D721Med (cell line): ENCODE results near the gene ZNF407.

Source experiments
- DNase-seq: peaks from one replicate; pipeline ENCODE4 v3.0.0; 2011; ENCODE audit warnings: low spot score; ENCODE audit not compliant: insufficient read length
- FAIRE-seq: peaks from 2 replicates; lab custom pipeline; 2011; peaks lifted over from hg19 to GRCh38; lab: Jason Lieb, UNC
- CTCF ChIP-seq: IDR thresholded peaks from 2 replicates; pipeline ENCODE4 v1.5.1; 2012; ENCODE audit warnings: mild to moderate bottlenecking, control low read depth; ENCODE audit not compliant: insufficient read depth; ENCODE audit errors: missing control alignments

Gene ZNF407

GRCh38 chr18:74975001-74975400 is 377.3 kb downstream of the ZNF407 start:
- peak; percentile 99 for FAIRE-seq
- TF ChIP-seq CTCF = no peak
- DNase-seq = no peak

DNA sequence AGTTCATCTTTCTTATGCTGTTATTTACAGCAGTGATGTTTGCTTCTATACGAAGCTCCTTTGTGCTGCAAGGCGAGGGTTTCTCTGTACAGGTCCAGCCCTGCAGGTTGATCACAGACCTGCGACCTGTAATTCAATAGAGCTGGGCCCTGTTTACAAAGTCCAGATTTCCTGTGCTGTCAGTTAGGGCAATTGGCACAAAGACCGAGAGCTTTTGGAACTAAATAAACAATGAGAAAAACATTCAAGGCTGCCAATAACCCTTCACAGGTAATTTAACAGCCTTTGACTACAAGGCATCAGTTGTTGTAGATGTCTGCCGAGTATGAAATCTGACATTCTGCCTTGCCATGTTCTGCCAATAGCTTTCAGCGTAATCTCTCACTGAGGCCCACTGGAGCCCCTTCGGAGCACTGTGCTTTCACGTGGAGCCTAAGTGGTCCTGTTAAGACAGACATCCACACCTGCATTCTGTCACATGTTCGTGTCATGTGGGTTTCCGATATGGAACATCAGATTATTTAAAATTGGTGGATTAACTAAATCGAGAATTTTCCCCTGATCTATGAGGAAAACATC is 378.8 kb downstream of the ZNF407 start:
- no peak for TF ChIP-seq CTCF
- FAIRE-seq (no peak), DNase-seq (no peak)

- DNase-seq = no peak
- TF ChIP-seq CTCF = no peak
- no peak for FAIRE-seq
Observed at GRCh38 chr18:74977041-74977440, 379.4 kb downstream of the ZNF407 start.

- TF ChIP-seq CTCF = no peak
- no peak for DNase-seq
- peak; percentile 61 for FAIRE-seq
Observed at GRCh38 chr18:74980669-74981068, 383.0 kb downstream of the ZNF407 start.

DNA sequence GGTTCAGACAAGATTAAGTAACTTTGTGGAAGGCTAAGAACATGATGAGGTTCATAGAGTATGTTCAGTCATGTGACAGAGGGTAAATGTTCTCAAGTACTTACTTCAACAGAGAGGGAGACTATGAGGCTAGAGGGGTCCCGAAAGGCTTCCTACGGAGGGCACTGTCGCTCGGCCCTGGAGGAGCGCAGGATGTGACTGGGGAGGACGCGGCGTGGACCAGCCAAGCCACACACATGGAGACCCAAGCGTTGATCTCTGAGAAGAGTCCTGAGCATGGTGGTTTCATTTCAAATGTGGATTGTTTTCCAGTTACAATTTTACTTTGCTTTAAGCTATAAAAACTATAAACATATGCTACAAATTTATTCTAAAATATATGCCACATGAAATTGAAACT is 383.8 kb downstream of the ZNF407 start:
- DNase-seq = no peak
- peak; percentile 88 for FAIRE-seq
- TF ChIP-seq CTCF = no peak

DNA sequence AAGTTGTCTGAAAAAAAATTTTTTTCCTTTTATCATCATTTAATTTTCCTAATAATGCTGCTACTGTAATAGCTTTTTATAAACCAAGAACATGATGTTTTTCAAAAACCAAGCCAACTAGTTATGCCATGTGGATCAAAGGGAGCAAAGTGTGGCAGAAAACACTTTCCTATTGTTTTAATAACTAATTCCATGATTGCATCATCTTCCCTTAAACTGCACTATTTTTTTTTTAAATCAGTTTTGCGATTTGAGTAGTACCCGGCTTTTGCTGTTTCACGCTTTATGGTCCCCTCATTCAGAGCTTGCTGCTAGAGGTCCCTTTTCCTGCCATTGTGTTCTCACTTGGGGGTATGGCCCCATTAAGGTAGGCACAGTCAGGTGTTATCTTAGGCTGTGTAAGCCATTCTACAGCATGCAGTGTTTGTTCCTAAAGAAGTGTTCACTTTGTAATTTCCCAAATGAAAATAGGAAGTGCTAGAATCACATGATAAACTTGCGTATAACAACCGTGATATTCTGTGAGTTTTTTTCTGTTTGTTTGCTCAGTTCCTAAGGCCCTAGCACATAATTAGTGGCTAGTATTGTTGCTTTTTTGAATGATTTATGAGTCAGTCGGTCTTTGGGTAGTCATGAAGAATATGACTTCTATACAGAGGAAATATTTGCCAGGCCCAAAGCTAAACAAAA is 385.4 kb downstream of the ZNF407 start:
- DNase-seq (no peak), FAIRE-seq (no peak)
- TF ChIP-seq CTCF = no peak

DNA sequence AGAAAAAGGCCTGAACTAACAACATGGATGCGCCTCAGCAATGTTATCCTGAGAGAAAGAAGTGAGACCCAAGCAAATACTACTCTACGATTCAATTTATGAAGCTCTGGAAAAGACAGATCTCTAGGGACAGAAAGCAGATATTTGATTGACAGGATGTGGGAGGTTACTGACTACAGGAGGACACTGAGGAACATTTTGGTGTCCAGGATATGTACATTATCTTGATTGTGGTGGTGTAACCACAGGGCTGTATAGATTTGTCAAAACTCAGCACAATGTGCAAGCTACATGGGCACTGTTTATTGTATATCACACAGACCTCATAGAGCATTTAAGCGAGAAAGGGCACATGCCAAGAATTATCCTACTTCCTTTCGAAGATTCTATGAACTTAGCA is 391.5 kb downstream of the ZNF407 start:
- DNase-seq (no peak), FAIRE-seq (peak; percentile 97)
- no peak for TF ChIP-seq CTCF
